ENCODE measurements around the gene GAGE2A. TPM values are rescaled to one million over a fixed set of nuclear protein-coding genes. Genes with fewer than 3 reads are reported as not detected.
"Not testable (repeated sequence)": the region's sequence is repeated elsewhere in the genome, so short reads cannot be mapped to it uniquely, and the experiment has no call there.

GAGE2A gene
- polyA plus RNA-seq (2012; ENCODE audit: missing spikeins): not detected

GRCh38 chrX:49589196-49589595 is at the start of gene GAGE2A:
Gene GAGE2A, plus strand, starts transcription at chrX:49589496. Its CDS starts 1,155 bp downstream, at chrX:49590651.
- not testable (repeated sequence) for FAIRE-seq; DNase-seq (ENCODE audit: insufficient read length)

GRCh38 chrX:49541433-49541832 is 47.9 kb upstream of the GAGE2A start, which contains the start of gene GAGE12D:
Gene GAGE12D, plus strand, starts transcription at chrX:49541733. Its CDS starts 1,155 bp downstream, at chrX:49542888.
- FAIRE-seq; DNase-seq (ENCODE audit: insufficient read length): not testable (repeated sequence)

- FAIRE-seq; DNase-seq (ENCODE audit: insufficient read length): not testable (repeated sequence)
These were observed 38.3 kb upstream of the GAGE2A start, which contains the start of gene GAGE12E for GRCh38 chrX:49550989-49551388. Gene GAGE12E, plus strand, starts transcription at chrX:49551289. Its CDS starts 1,155 bp downstream, at chrX:49552444.

GRCh38 chrX:49560542-49560941 is 28.8 kb upstream of the GAGE2A start, which contains the start of gene GAGE12F:
Gene GAGE12F, plus strand, starts transcription at chrX:49560842. Its CDS starts 1,155 bp downstream, at chrX:49561997.
- FAIRE-seq: not testable (repeated sequence)

GRCh38 chrX:49568728-49569127 is 20.6 kb upstream of the GAGE2A start:
- not testable (repeated sequence) for FAIRE-seq; DNase-seq (ENCODE audit: insufficient read length)

More at GRCh38 chrX:49560542-49560941, 28.8 kb upstream of the GAGE2A start, which contains the start of gene GAGE12F:
- not testable (repeated sequence) for DNase-seq (ENCODE audit: insufficient read length)

GRCh38 chrX:49569152-49569551 is 20.1 kb upstream of the GAGE2A start:
- not testable (repeated sequence) for DNase-seq (ENCODE audit: insufficient read length); FAIRE-seq

- not testable (repeated sequence) for DNase-seq (ENCODE audit: insufficient read length); FAIRE-seq
These were observed 19.2 kb upstream of the GAGE2A start, which contains the start of gene GAGE12G for GRCh38 chrX:49570100-49570499. Gene GAGE12G, plus strand, starts transcription at chrX:49570400. Its CDS starts 1,155 bp downstream, at chrX:49571555.

GRCh38 chrX:49579649-49580048 is 9.6 kb upstream of the GAGE2A start, which contains the start of gene GAGE12H:
Gene GAGE12H, plus strand, starts transcription at chrX:49579949. Its CDS starts 1,155 bp downstream, at chrX:49581104.
- DNase-seq (ENCODE audit: insufficient read length); FAIRE-seq: not testable (repeated sequence)

GRCh38 chrX:49589769-49590478 is 628 bp downstream of the GAGE2A start:
- not testable (repeated sequence) for FAIRE-seq; DNase-seq (ENCODE audit: insufficient read length)

GRCh38 chrX:49590488-49590887 is 1.2 kb downstream of the GAGE2A start:
- not testable (repeated sequence) for FAIRE-seq

GRCh38 chrX:49598720-49599119 is 9.4 kb downstream of the GAGE2A start, which contains the start of gene GAGE1:
Gene GAGE1, plus strand, starts transcription at chrX:49599020. Its CDS starts 1,155 bp downstream, at chrX:49600175.
- not testable (repeated sequence) for FAIRE-seq; DNase-seq (ENCODE audit: insufficient read length)

More at GRCh38 chrX:49590488-49590887, 1.2 kb downstream of the GAGE2A start:
- DNase-seq (ENCODE audit: insufficient read length): not testable (repeated sequence)

- DNase-seq (ENCODE audit: insufficient read length): no peak
- no peak for FAIRE-seq
- no peak for TF ChIP-seq POLR2A (IDR thresholded peaks at IDR 0.05; ENCODE audit: low read depth, low read length)
These were observed 21.5 kb downstream of the GAGE2A start for GRCh38 chrX:49610718-49611310.

GRCh38 chrX:49618574-49618973 is 29.3 kb downstream of the GAGE2A start:
- no peak for FAIRE-seq
- DNase-seq (ENCODE audit: insufficient read length): no peak
- TF ChIP-seq POLR2A (IDR thresholded peaks at IDR 0.05; ENCODE audit: low read depth, low read length): no peak
- TF ChIP-seq TAF1 (IDR thresholded peaks at IDR 0.05; ENCODE audit: borderline replicate concordance, low read depth, low read length): no peak
- no peak for TF ChIP-seq POLR2AphosphoS5 (IDR thresholded peaks at IDR 0.05; ENCODE audit: low read depth, low read length)

- no peak for FAIRE-seq
- TF ChIP-seq POLR2AphosphoS5 (IDR thresholded peaks at IDR 0.05; ENCODE audit: low read depth, low read length) (no peak), POLR2A (IDR thresholded peaks at IDR 0.05; ENCODE audit: low read depth, low read length) (no peak), TAF1 (IDR thresholded peaks at IDR 0.05; ENCODE audit: borderline replicate concordance, low read depth, low read length) (no peak)
- DNase-seq (ENCODE audit: insufficient read length): no peak
These were observed 37.9 kb downstream of the GAGE2A start for GRCh38 chrX:49627086-49627777.

All from GM12892 (cell line).